BLaER1 (cell line): Measurements from ENCODE around the gene TRIM38.
"Not testable (repeated sequence)": the region's sequence is repeated elsewhere in the genome, so short reads cannot be mapped to it uniquely, and the experiment has no call there.

Source experiments
- H3K27ac ChIP-seq: shearing (Covaris generic); formaldehyde crosslinking; 2 replicates; pipeline ENCODE4 v1.8.1; 2022
- H3K27me3 ChIP-seq: shearing (Covaris generic); formaldehyde crosslinking; 2 replicates; pipeline ENCODE4 v1.8.1; 2022
- H3K36me3 ChIP-seq: shearing (Covaris generic); formaldehyde crosslinking; 2 replicates; pipeline ENCODE4 v1.8.1; 2022
- H3K4me1 ChIP-seq: shearing (Covaris generic); formaldehyde crosslinking; 2 replicates; pipeline ENCODE4 v1.8.1; 2022
- H3K4me2 ChIP-seq: shearing (Covaris generic); formaldehyde crosslinking; 2 replicates; pipeline ENCODE4 v1.8.1; 2022
- H3K4me3 ChIP-seq: shearing (Covaris generic); formaldehyde crosslinking; 2 replicates; pipeline ENCODE4 v1.8.1; 2022
- H3K9ac ChIP-seq: shearing (Covaris generic); formaldehyde crosslinking; 2 replicates; pipeline ENCODE4 v1.8.1; 2022
- H3K9me3 ChIP-seq: shearing (Covaris generic); formaldehyde crosslinking; 2 replicates; pipeline ENCODE4 v1.8.1; 2022
- H4K20me1 ChIP-seq: shearing (Covaris generic); formaldehyde crosslinking; 2 replicates; pipeline ENCODE4 v1.8.1; 2022
- Cebpa-rat ChIP-seq: shearing (Covaris generic); IDR thresholded peaks from 2 replicates; pipeline ENCODE4 v1.8.1; 2022

The TRIM38 gene

DNA sequence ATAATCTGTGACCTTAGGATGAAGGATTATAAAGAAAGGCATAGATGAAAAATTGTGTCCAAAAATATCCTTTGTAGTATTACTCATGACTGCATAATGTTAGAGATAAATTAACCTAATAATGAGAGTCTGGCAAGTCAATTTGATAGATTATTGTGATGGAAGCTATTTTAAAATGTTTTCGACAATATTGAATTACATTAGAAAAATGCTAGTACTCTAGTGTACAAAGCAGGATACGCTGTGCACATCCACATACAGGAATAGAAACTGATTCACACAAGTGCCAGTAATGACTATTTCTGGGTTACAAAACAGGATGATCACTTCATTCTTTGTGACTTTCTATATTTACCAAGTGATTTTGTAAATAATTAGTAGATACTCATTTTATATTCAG is 35.4 kb upstream of the TRIM38 start:
- no peak overlapping the region for H3K27ac ChIP-seq
- no peaks in the 10 kb centered on the region for H3K4me1 ChIP-seq
- no peaks in the 10 kb centered on the region for H3K36me3 ChIP-seq

DNA sequence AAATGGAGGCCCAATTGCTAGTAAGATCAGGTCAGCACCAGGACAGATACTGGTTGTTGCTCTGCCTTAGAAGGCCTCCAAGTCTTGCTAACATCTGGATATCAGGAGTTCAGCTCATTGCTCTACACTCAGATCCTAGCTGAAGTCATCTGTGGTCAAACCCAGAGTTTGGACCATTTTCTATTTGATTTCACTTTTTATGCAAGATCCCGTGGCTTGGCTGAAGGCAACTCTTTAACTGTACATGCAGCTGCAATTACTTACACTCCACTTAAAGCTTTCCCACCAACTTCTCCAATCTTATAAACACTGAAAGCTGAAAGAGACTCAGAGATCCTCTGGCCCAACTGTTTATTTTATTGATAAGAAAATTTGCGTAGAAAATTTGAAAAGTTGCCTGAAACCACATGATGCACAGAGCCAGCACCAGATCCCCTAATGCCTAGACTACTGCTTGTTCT is 34.8 kb upstream of the TRIM38 start:
- no peak overlapping the region for H3K4me3 ChIP-seq
- no peaks in the 10 kb centered on the region for H4K20me1 ChIP-seq
- no peaks in the 10 kb centered on the region for H3K4me1 ChIP-seq
- no peaks in the 10 kb centered on the region for H3K36me3 ChIP-seq
- no peak overlapping the region for H3K4me2 ChIP-seq
- no peaks in the 10 kb centered on the region for H3K27me3 ChIP-seq
- TF ChIP-seq Cebpa-rat = no peak
- no peaks in the 10 kb centered on the region for H3K9me3 ChIP-seq
- H3K9ac ChIP-seq = no peak overlapping the region
- H3K27ac ChIP-seq = no peak overlapping the region

More for the DNA sequence above, 35.4 kb upstream of the TRIM38 start:
- Histone ChIP-seq H3K4me3 (no peak overlapping the region), H3K9me3 (no peaks in the 10 kb centered on the region), H3K9ac (no peak overlapping the region), H4K20me1 (no peaks in the 10 kb centered on the region), H3K4me2 (no peak overlapping the region), H3K27me3 (no peaks in the 10 kb centered on the region)
- no peak for TF ChIP-seq Cebpa-rat

DNA sequence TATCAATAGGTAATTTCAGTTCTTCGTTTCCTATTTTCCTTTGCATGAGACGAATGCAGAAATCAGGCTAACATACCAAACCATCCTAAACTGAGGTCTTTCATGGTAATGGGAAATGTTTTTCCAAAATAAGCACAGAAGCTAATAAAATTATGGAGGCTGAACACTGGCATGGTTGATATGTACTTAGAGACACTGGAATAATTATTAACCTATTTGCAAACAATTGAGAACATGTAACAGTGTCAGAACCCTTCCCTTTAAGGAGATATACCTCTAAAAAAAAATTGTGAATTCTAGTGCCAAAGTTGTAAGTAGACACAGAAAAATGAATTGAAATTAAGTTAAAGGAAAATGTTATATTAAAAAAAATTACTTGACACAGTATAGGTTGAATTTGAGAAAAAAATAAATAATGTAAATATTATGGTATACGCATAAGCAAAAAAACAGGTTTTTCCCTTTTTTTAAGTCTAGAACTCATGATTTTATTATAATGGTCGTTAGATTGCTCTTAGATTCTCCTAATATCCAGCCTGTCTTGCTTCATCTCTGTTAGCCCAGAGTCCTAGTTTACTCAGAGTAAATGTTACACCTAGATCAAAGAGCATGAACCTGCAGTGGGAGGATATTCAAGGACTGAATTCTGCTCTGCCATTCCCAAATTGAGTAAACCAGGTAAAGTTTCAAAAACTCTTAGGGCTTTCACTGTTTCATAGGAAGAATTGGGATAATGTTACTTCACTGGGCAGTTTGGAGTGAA is 33.9 kb upstream of the TRIM38 start:
- H3K27ac ChIP-seq = no peak overlapping the region
- no peaks in the 10 kb centered on the region for H3K36me3 ChIP-seq
- H3K27me3 ChIP-seq = no peaks in the 10 kb centered on the region

DNA sequence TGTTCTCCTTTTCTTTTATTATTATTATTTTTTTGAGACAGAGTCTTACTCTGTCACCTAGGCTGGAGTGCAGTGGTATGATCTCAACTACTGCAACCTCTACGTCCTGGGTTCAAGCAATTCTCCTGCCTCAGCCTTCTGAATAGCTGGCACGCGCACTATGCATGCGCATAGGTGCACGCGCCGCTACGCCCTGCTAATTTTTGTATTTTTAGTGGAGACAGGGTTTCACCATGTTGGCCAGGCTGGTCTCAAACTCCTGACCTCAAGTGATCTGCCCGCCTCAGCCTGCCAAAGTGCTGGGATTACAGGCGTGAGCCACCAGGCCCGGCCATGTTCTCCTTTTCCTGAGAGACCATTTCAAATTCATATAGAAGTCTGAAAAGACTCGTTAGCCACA is 32.8 kb upstream of the TRIM38 start:
- not testable (repeated sequence) for H3K4me3 ChIP-seq, H3K9ac ChIP-seq, H3K4me1 ChIP-seq, H3K27ac ChIP-seq, H3K4me2 ChIP-seq, H3K36me3 ChIP-seq, H3K27me3 ChIP-seq, H3K9me3 ChIP-seq, H4K20me1 ChIP-seq

More for the DNA sequence above, 33.9 kb upstream of the TRIM38 start:
- no peaks in the 10 kb centered on the region for H3K4me1 ChIP-seq
- no peak for TF ChIP-seq Cebpa-rat
- no peak overlapping the region for H3K9ac ChIP-seq
- no peaks in the 10 kb centered on the region for H4K20me1 ChIP-seq
- H3K4me3 ChIP-seq = no peak overlapping the region
- no peak overlapping the region for H3K4me2 ChIP-seq
- H3K9me3 ChIP-seq = no peaks in the 10 kb centered on the region

DNA sequence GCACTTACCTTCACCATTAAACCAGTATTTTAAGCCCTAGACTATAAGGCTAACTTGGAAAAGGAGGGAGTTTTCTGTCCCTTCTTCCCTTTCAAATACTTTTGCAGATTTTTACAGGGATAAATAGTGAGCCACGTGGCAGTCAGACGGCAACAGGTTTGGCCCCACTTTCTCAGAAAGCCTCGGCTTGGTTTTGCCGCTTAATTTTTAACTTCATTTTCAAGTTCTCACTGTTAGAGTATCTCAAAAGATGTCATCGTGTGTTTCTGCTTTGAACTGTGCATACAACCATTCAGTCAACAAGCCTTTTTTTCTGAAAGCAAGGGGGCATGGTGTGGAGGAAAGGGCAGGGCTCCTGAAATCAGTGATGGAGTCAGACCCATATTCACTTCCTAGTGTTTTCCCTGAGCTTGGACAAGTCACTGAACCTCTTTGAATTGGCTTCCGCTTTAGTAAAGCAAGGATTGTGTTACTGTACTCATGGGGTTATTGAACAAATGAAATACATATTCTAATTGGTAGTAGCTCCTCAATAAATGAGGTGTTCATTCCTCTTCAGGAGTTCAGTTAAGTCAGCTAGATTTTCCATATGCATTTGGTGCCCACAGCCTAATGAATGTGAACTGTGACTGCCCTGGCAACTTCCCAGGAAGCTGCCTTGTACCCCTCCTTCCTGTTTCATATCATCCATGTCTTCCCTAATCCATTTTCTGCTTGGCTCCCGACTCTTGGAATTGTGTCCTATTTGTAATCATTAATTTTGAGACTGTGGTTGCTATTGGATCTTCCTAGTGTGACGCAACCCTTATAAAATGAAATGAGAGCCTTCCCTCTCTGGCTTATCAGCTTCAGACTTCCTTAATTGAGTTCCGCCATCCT is 31.8 kb upstream of the TRIM38 start, which contains the start of gene SLC17A2:
Gene SLC17A2 (minus strand): TSS at position 160 of the 879 bp plus-strand sequence. CDS start 4,895 bp downstream, outside the sequence.
- no peaks in the 10 kb centered on the region for H3K36me3 ChIP-seq
- no peak within 1 kb of the TSS for H3K9ac ChIP-seq
- no peak within 1 kb of the TSS for H3K27ac ChIP-seq
- TF ChIP-seq Cebpa-rat = no peak
- H3K9me3 ChIP-seq = no peaks in the 10 kb centered on the region
- H3K4me1 ChIP-seq = no peaks in the 10 kb centered on the region
- H4K20me1 ChIP-seq = no peaks in the 10 kb centered on the region
- no peak within 1 kb of the TSS for H3K4me3 ChIP-seq
- no peaks in the 10 kb centered on the region for H3K27me3 ChIP-seq
- no peak within 1 kb of the TSS for H3K4me2 ChIP-seq

DNA sequence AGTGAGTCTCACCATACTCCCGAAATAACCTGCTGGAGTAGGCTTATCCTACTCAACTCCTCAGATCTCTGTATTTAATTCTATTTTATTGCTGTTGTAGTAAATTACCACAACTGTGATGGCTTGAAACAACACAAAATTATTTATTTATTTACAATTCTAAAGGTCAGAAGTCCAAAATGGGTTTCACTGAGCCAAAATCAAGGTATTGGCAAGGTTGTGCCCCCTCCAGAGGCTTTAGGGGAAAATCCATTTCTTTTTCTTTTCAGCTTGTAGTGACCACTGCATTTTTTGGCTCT is 31.2 kb upstream of the TRIM38 start:
- Histone ChIP-seq H3K9me3 (no peaks in the 10 kb centered on the region), H3K4me3 (no peak overlapping the region), H3K36me3 (no peaks in the 10 kb centered on the region), H3K4me1 (no peaks in the 10 kb centered on the region), H3K4me2 (no peak overlapping the region), H4K20me1 (no peaks in the 10 kb centered on the region), H3K9ac (no peak overlapping the region), H3K27me3 (no peaks in the 10 kb centered on the region), H3K27ac (no peak overlapping the region)
- TF ChIP-seq Cebpa-rat = no peak

DNA sequence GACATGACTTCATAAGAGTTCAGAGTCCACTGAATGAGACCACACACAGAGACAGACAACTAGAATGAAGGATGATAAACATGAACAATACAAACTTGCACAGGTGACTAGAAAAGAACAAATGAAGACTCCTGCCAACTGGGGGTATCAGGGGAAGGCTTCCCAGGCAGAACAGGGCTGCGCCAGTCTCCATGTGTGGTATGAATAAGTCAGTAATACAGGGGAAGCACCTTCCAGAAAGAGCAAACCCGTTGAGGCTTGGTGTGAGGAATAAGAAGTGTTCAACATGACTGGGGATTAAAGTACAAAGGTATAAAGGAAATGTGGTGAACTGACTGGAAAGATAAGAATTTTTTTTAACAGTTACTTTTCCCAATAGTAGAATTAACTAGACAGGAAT is 28.4 kb upstream of the TRIM38 start:
- Histone ChIP-seq H3K4me1 (no peaks in the 10 kb centered on the region), H3K27ac (no peak overlapping the region), H3K9ac (no peak overlapping the region), H3K4me2 (no peak overlapping the region), H3K4me3 (no peak overlapping the region), H3K36me3 (no peaks in the 10 kb centered on the region), H4K20me1 (no peaks in the 10 kb centered on the region), H3K27me3 (no peaks in the 10 kb centered on the region), H3K9me3 (no peaks in the 10 kb centered on the region)
- TF ChIP-seq Cebpa-rat = no peak

DNA sequence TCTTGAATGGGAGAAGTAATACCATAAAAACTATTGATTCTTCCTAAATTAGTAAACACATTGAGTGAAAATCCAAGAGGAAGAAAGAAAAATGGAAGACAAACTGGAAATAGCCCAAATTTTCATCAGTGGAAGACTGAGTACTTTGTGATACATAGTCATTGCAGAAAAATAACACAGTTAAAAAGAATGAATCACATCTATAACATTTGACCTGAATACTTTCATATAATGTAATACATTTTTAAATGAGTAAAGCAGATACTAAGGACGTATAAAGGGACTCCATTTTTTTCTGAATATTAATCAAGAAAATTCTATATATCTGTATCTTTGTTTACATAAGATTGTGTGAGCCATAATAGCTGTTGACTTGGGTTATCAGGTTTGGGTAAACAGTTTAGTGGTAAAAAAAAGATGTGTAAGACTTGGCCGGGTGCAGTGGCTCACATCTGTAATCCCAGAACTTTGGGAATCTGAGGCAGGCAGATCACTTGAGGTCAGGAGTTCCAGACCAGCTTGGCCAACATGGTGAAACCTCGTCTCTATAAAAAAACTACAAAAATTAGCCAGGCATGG is 27.8 kb upstream of the TRIM38 start:
- H3K4me3 ChIP-seq = no peak overlapping the region
- H3K9ac ChIP-seq = no peak overlapping the region
- no peak overlapping the region for H3K27ac ChIP-seq
- TF ChIP-seq Cebpa-rat = no peak
- no peaks in the 10 kb centered on the region for H4K20me1 ChIP-seq
- no peaks in the 10 kb centered on the region for H3K27me3 ChIP-seq
- H3K36me3 ChIP-seq = no peaks in the 10 kb centered on the region
- no peaks in the 10 kb centered on the region for H3K9me3 ChIP-seq
- H3K4me1 ChIP-seq = no peaks in the 10 kb centered on the region
- no peak overlapping the region for H3K4me2 ChIP-seq

DNA sequence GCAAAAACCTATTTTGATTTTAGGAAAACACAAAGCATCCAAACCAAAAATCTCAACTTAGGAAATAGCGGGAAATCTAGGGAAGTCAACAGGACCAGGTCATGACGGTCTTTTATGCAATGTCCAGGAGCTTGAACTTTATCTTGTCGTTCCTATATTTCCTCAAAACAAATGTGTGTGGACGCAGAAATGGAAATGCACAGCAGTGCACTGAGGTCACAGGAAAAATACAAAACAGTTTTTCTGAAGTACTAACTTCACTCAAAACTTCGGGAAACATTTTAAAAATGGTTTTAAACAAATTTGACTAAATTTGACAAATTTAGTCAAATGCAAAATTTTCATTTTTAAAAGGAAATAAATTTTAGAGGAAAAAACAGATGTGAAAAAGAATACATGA is 26.6 kb upstream of the TRIM38 start:
- Histone ChIP-seq H3K36me3 (no peaks in the 10 kb centered on the region), H3K9me3 (no peaks in the 10 kb centered on the region), H3K27me3 (no peaks in the 10 kb centered on the region), H3K27ac (no peak overlapping the region), H3K4me1 (no peaks in the 10 kb centered on the region), H4K20me1 (no peaks in the 10 kb centered on the region), H3K9ac (no peak overlapping the region), H3K4me3 (no peak overlapping the region), H3K4me2 (no peak overlapping the region)
- no peak for TF ChIP-seq Cebpa-rat

DNA sequence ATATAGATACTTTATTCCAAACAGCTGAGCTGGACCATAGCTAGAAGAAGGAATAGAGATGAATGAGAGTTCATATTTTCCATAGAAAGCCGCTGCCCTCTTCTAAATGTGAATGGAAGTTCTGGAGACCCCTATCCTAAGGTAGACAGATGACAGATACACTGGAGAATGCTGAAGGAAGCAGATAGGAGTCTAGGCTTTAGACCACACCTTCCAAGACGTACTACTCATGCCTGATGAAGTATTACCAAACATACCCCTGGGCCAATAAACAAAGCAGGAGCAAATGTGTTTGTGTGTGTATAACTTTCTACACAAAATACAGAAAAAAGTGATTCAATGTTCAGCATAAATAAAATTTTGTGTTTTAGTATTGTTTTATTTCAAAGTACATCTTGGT is 23.0 kb upstream of the TRIM38 start:
- Histone ChIP-seq H3K9ac (no peak overlapping the region), H3K9me3 (no peaks in the 10 kb centered on the region), H3K27ac (no peak overlapping the region), H3K4me3 (no peak overlapping the region), H3K4me2 (no peak overlapping the region), H3K27me3 (no peaks in the 10 kb centered on the region), H3K4me1 (no peaks in the 10 kb centered on the region), H3K36me3 (no peaks in the 10 kb centered on the region), H4K20me1 (no peaks in the 10 kb centered on the region)
- no peak for TF ChIP-seq Cebpa-rat
